Adrenal gland (tissue), 19 donors: ENCODE results near the gene SHMT2. TPM values are rescaled to one million over a fixed set of nuclear protein-coding genes. Genes with fewer than 3 reads are reported as not detected.

ENCODE experiments used
- DNase-seq, 7 donors: peaks; one replicate each; pipeline ENCODE4 v3.0.0-alpha.2; 2019 to 2020
- H3K27ac ChIP-seq, 5 donors: fragments of 200-600 bp; sonication (generic) in 4 of 5; 1 replicate in 3 of 5; 2 replicates in 2 of 5; pipeline versions ENCODE4 v1.5.1 to v1.8.0; 2016 to 2020; ENCODE audit warnings: mild to moderate bottlenecking in 1 of 5
- H3K27me3 ChIP-seq: fragments of 200-600 bp; 2 replicates; pipeline ENCODE4 v1.8.0; 2021
- H3K36me3 ChIP-seq, 2 donors: fragments of 200-600 bp; replicated peaks in 1 of 2; 1 replicate in 1 of 2; 2 replicates in 1 of 2; pipeline versions ENCODE4 v1.5.1 to v1.8.0; 2018 to 2022
- H3K4me1 ChIP-seq, 2 donors: fragments of 200-600 bp; replicated peaks in 1 of 2; 1 replicate in 1 of 2; 2 replicates in 1 of 2; pipeline versions ENCODE4 v1.5.1 to v1.8.0; 2018 to 2021
- H3K4me3 ChIP-seq, 4 donors: fragments of 200-600 bp; sonication (generic) in 3 of 4; one replicate each; pipeline ENCODE4 v1.5.1; 2016 to 2018
- H3K9me3 ChIP-seq, 3 donors: fragments of 200-600 bp; sonication (generic) in 1 of 3; replicated peaks in 1 of 3; 1 replicate in 2 of 3; 2 replicates in 1 of 3; pipeline versions ENCODE4 v1.5.1 to v1.8.0; 2016 to 2021
- CTCF ChIP-seq, 6 experiments: fragments of 450-650 bp in 4 of 6; fragments of 200-600 bp in 2 of 6; sonication (generic) in 1 of 6; IDR thresholded peaks; 1 replicate in 5 of 6; 2 replicates in 1 of 6; pipeline versions ENCODE4 v1.5.1 to v1.8.0; 2016 to 2021; ENCODE audit warnings: antibody characterized with exemption in 6 of 6, mild to moderate bottlenecking in 2 of 6, moderate library complexity in 1 of 6
- POLR2A ChIP-seq, 2 donors: fragments of 450-650 bp; IDR thresholded peaks; one replicate each; pipeline ENCODE4 v1.6.1; 2017; ENCODE audit warnings: antibody characterized with exemption in 2 of 2, mild to moderate bottlenecking in 2 of 2, moderate library complexity in 1 of 2
- WGBS, 4 donors: extraction: QIAGEN DNeasy Blood & Tissue Kit in 2 of 4; methylation state at CpG; one replicate each; pipeline versions ENCODE4 v1.1.5 to v1.1.7; 2013 to 2017; 5-methylcytosine and 5-hydroxymethylcytosine counted together
- intact Hi-C, 2 donors: fragments of 100-400 bp; cut with DNase I; formaldehyde crosslinking; loops; one replicate each; pipeline versions ENCODE4 v1.14.1 to v1.15.0; 2022 to 2023
- long read RNA-seq, 10 donors: library from polyadenylated mRNA in 3 of 10; unstranded in 2 of 10; stranded (forward) in 1 of 10; transcript quantifications; one replicate each; pipeline ENCODE4 v2.0.0 and lab custom pipeline, GENCODE V29; 2021 to 2026
- polyA plus RNA-seq, 3 donors: library from polyadenylated mRNA; stranded (reverse); fragments of 200-250 nt in 2 of 3; fragments of 350-450 nt in 1 of 3; fragmentation: Illumina TruSeq in 1 of 3; extraction: RNeasy Lipid Tissue Mini Kit (QIAGEN cat#74804) in 1 of 3; gene quantifications; one replicate each; pipeline ENCODE4 v1.2.3, GENCODE V29; 2013 to 2014
- total RNA-seq, 9 donors: library from RNA; depleted of rRNA in 4 of 9; stranded (reverse); fragments of >200 nt in 4 of 9; fragments of 120-200 nt in 1 of 9; fragmentation: NEBNext Ultra II Directional in 1 of 9; extraction: Animal tissue kit (Norgen Biotek cat#: 25700) in 1 of 9; gene quantifications; one replicate each; pipeline versions ENCODE4 v1.1.0 to v1.2.4, GENCODE V29; 2013 to 2023
- donor health status: healthy with polysubstance abuse.
- donor health status: Bipolar disorder and iron deficiency.
- donor health status: DM: yes; HTN: yes; CAD: no.
- donor health status: DM: no; HTN: no; CAD: no.
- donor health status: DM: no; HTN: no; CAD: no.
- donor health status: DM: yes; HTN: yes; CAD: no.

The SHMT2 gene
- 10 to 100 TPM; 50.5 to 94.7 (median 70.9) TPM for total RNA-seq
- 10 to 100 TPM; 25.2 to 43.0 (median 29.0) TPM for polyA plus RNA-seq
- long read RNA-seq, donor 1, transcript SHMT2-201 (12 exons, 2,537 nt), result major isoform, 6 of 12 reads
- long read RNA-seq, donor 1, partial matches to known transcripts, result 0 of 12 reads
- long read RNA-seq, donor 1, other reads (novel, unspliced or antisense), result 6 of 12 reads
- long read RNA-seq, donor 2, transcript SHMT2-201 (12 exons, 2,537 nt), result major isoform, 5 of 5 reads
- long read RNA-seq, donor 2, partial matches to known transcripts, result 0 of 5 reads
- long read RNA-seq, donor 2, other reads (novel, unspliced or antisense), result 0 of 5 reads
- long read RNA-seq, donor 3, partial matches to known transcripts, result 0 of 3 reads
- long read RNA-seq, donor 3, other reads (novel, unspliced or antisense), result 0 of 3 reads
- long read RNA-seq, donor 4, transcript SHMT2-201 (12 exons, 2,537 nt), result major isoform, 23 of 32 reads
- long read RNA-seq, donor 4, partial matches to known transcripts, result 3 of 32 reads
- long read RNA-seq, donor 4, other reads (novel, unspliced or antisense), result 5 of 32 reads
- long read RNA-seq, donor 5, transcript SHMT2-201 (12 exons, 2,537 nt), result major isoform, 94 of 144 reads
- long read RNA-seq, donor 5, partial matches to known transcripts, result 40 of 144 reads
- long read RNA-seq, donor 5, other reads (novel, unspliced or antisense), result 8 of 144 reads
- long read RNA-seq, donor 6, transcript SHMT2-201 (12 exons, 2,537 nt), result major isoform, 18 of 27 reads
- long read RNA-seq, donor 6, partial matches to known transcripts, result 4 of 27 reads
- long read RNA-seq, donor 6, other reads (novel, unspliced or antisense), result 4 of 27 reads
- long read RNA-seq, donor 7, transcript SHMT2-201 (12 exons, 2,537 nt), result major isoform, 7 of 8 reads
- long read RNA-seq, donor 7, partial matches to known transcripts, result 0 of 8 reads
- long read RNA-seq, donor 7, other reads (novel, unspliced or antisense), result 0 of 8 reads
- long read RNA-seq, donor 8, transcript SHMT2-201 (12 exons, 2,537 nt), result major isoform, 20 of 27 reads
- long read RNA-seq, donor 8, partial matches to known transcripts, result 6 of 27 reads
- long read RNA-seq, donor 8, other reads (novel, unspliced or antisense), result 0 of 27 reads
- long read RNA-seq, donor 9, transcript SHMT2-201 (12 exons, 2,537 nt), result major isoform, 9 of 9 reads
- long read RNA-seq, donor 9, partial matches to known transcripts, result 0 of 9 reads
- long read RNA-seq, donor 9, other reads (novel, unspliced or antisense), result 0 of 9 reads
- long read RNA-seq, donor 10, transcript SHMT2-201 (12 exons, 2,537 nt), result major isoform, 5 of 5 reads
- long read RNA-seq, donor 10, partial matches to known transcripts, result 0 of 5 reads
- long read RNA-seq, donor 10, other reads (novel, unspliced or antisense), result 0 of 5 reads

GRCh38 chr12:57229634-57230380, at the start of gene SHMT2:
TSS of gene SHMT2 (plus strand) at chr12:57229711. CDS start at chr12:57229779, 68 bp downstream.
- Histone ChIP-seq H3K4me3 (peak within 1 kb of the TSS in 3 of 4 donors; percentile 33 to 58 (median 57)), H3K4me1 (peaks cover 9 to 12% of the 10 kb centered on the region in 2 donors), H3K27me3 (peaks cover 25% of the 10 kb centered on the region), H3K36me3 (peaks cover 0 to 30% of the 10 kb centered on the region in 2 donors), H3K9me3 (no peaks in the 10 kb centered on the region), H3K27ac (peak within 1 kb of the TSS in 4 of 5 donors; percentile 44 to 87 (median 79))
- intact Hi-C loops, result no loop called here
- peak; percentile 93 to 97 (median 96) for DNase-seq
- peak in 1 of 2 donors; percentile 34 for TF ChIP-seq POLR2A (IDR thresholded peaks at IDR 0.05)
- TF ChIP-seq CTCF (IDR thresholded peaks at IDR 0.05), result peak in 1 of 6 experiments; percentile 0
- 0 to 1% (median 0%) methylated on average over 17 to 42 of the region's 42 CpGs for WGBS, 4 donors

- 91 to 95% (median 93%) methylated on average over 11 to 20 of the region's 20 CpGs for WGBS, 4 donors
- no peak for DNase-seq
- H3K36me3 ChIP-seq, result peaks cover 0 to 82% of the 10 kb centered on the region in 2 donors
- intact Hi-C loops, result loop anchor here (5.0 to 10.0 kb wide), 2 partner anchors 106 to 113 kb away; partner anchors contain the start of gene NEMP1 (in 1 of the 2)
- no peaks in the 10 kb centered on the region for H3K4me1 ChIP-seq
- H3K4me3 ChIP-seq, result no peak overlapping the region
- no peaks in the 10 kb centered on the region for H3K9me3 ChIP-seq
- TF ChIP-seq POLR2A (IDR thresholded peaks at IDR 0.05) (no peak), CTCF (IDR thresholded peaks at IDR 0.05) (no peak)
- H3K27me3 ChIP-seq, result no peaks in the 10 kb centered on the region
- no peak overlapping the region for H3K27ac ChIP-seq
Measured at GRCh38 chr12:57180321-57180989, 49.1 kb upstream of the SHMT2 start.

GRCh38 chr12:57181072-57181471, 48.4 kb upstream of the SHMT2 start:
- H3K4me1 ChIP-seq, result no peaks in the 10 kb centered on the region
- intact Hi-C loops, result loop anchor here (5.0 to 10.0 kb wide), 2 partner anchors 106 to 114 kb away; partner anchors contain the start of gene NEMP1 (in 1 of the 2)

More at GRCh38 chr12:57181072-57181471, 48.4 kb upstream of the SHMT2 start:
- no peak for DNase-seq
- Histone ChIP-seq H3K27me3 (no peaks in the 10 kb centered on the region), H3K27ac (peak overlapping the region in 1 of 5 donors; percentile 26), H3K9me3 (no peaks in the 10 kb centered on the region), H3K4me3 (no peak overlapping the region), H3K36me3 (peaks cover 0 to 82% of the 10 kb centered on the region in 2 donors)
- WGBS, 4 donors, result 67 to 80% (median 71%) methylated on average over 6 to 9 of the region's 9 CpGs
- TF ChIP-seq CTCF (IDR thresholded peaks at IDR 0.05) (no peak), POLR2A (IDR thresholded peaks at IDR 0.05) (no peak)
